H9 (cell line): ENCODE results near the gene NSUN3. TPM values are rescaled to one million over a fixed set of nuclear protein-coding genes. Genes with fewer than 3 reads are reported as not detected.

Experiments used
- DNase-seq: peaks from one replicate; pipeline ENCODE4 v3.0.0-alpha.2; 2017
- H2AFZ ChIP-seq: one replicate; pipeline ENCODE4 v1.6.1; 2013; ENCODE audit warnings: mild to moderate bottlenecking, low read length, control low read depth, moderate library complexity
- H2AK5ac ChIP-seq: 2 replicates; pipeline ENCODE4 v1.6.1; 2013; ENCODE audit warnings: low read length, control low read depth, mixed read lengths; ENCODE audit not compliant: insufficient read length
- H2BK120ac ChIP-seq: one replicate; pipeline ENCODE4 v1.6.1; 2013; ENCODE audit warnings: low read depth, mild to moderate bottlenecking, low read length, control low read depth, inconsistent platforms; ENCODE audit not compliant: poor library complexity, severe bottlenecking
- H2BK12ac ChIP-seq: 2 replicates; pipeline ENCODE4 v1.6.1; 2013; ENCODE audit warnings: low read length, control low read depth, mixed read lengths, low read depth; ENCODE audit not compliant: insufficient read length
- H2BK15ac ChIP-seq: 2 replicates; pipeline ENCODE4 v1.6.1; 2013; ENCODE audit warnings: low read depth, low read length, control low read depth
- H2BK20ac ChIP-seq: one replicate; pipeline ENCODE4 v1.6.1; 2013; ENCODE audit warnings: low read depth, mild to moderate bottlenecking, low read length, control low read depth, inconsistent platforms; ENCODE audit not compliant: poor library complexity, severe bottlenecking
- H2BK5ac ChIP-seq: 2 replicates; pipeline ENCODE4 v1.6.1; 2013; ENCODE audit warnings: low read length, control low read depth, mixed read lengths; ENCODE audit not compliant: insufficient read length
- H3K14ac ChIP-seq: 2 replicates; pipeline ENCODE4 v1.6.1; 2013; ENCODE audit warnings: low read length, control low read depth; ENCODE audit not compliant: insufficient read depth
- H3K18ac ChIP-seq: 2 replicates; pipeline ENCODE4 v1.6.1; 2013; ENCODE audit warnings: low read depth, mild to moderate bottlenecking, mixed read lengths, low read length, control low read depth; ENCODE audit not compliant: insufficient read length
- H3K23ac ChIP-seq: 2 replicates; pipeline ENCODE4 v1.6.1; 2013; ENCODE audit warnings: low read length, control low read depth, mixed read lengths, low read depth; ENCODE audit not compliant: insufficient read length
- H3K23me2 ChIP-seq: 2 replicates; pipeline ENCODE4 v1.6.1; 2013; ENCODE audit warnings: low read depth, mild to moderate bottlenecking, mixed read lengths, low read length, control low read depth; ENCODE audit not compliant: insufficient read length, poor library complexity, severe bottlenecking
- H3K27ac ChIP-seq: 2 replicates; pipeline ENCODE4 v1.5.1; 2013; ENCODE audit warnings: low read length, control low read depth, mixed read lengths, low read depth; ENCODE audit not compliant: insufficient read length
- H3K27me3 ChIP-seq: 2 replicates; pipeline ENCODE4 v1.6.1; 2013; ENCODE audit warnings: low read length, control low read depth, inconsistent platforms; ENCODE audit not compliant: insufficient read depth
- H3K4ac ChIP-seq: 2 replicates; pipeline ENCODE4 v1.6.1; 2013; ENCODE audit warnings: low read depth, mild to moderate bottlenecking, control low read depth, inconsistent platforms, low read length, moderate library complexity
- H3K4me1 ChIP-seq: 2 replicates; pipeline ENCODE4 v1.6.1; 2013; ENCODE audit warnings: low read length, control low read depth, inconsistent platforms; ENCODE audit not compliant: insufficient read depth
- H3K4me2 ChIP-seq: 2 replicates; pipeline ENCODE4 v1.6.1; 2013; ENCODE audit warnings: low read length, control low read depth, mixed read lengths; ENCODE audit not compliant: insufficient read length, insufficient read depth
- H3K56ac ChIP-seq: 2 replicates; pipeline ENCODE4 v1.6.1; 2013; ENCODE audit warnings: low read depth, mild to moderate bottlenecking, mixed read lengths, low read length, control low read depth; ENCODE audit not compliant: insufficient read length
- H3K79me1 ChIP-seq: 2 replicates; pipeline ENCODE4 v1.6.1; 2013; ENCODE audit warnings: low read depth, mild to moderate bottlenecking, moderate library complexity, low read length, control low read depth, inconsistent platforms; ENCODE audit not compliant: insufficient read depth, poor library complexity, severe bottlenecking
- H3K79me2 ChIP-seq: 2 replicates; pipeline ENCODE4 v1.6.1; 2013; ENCODE audit warnings: low read length, control low read depth, inconsistent platforms; ENCODE audit not compliant: insufficient read depth
- H3K9ac ChIP-seq: 2 replicates; pipeline ENCODE4 v1.6.1; 2013; ENCODE audit warnings: low read length, control low read depth, mixed read lengths; ENCODE audit not compliant: insufficient read length; ENCODE audit errors: extremely low read depth
- H3K9me3 ChIP-seq: one replicate; pipeline ENCODE4 v1.6.1; 2013; ENCODE audit warnings: low read depth, low read length, inconsistent platforms; ENCODE audit not compliant: control insufficient read depth
- H3T11ph ChIP-seq: one replicate; pipeline ENCODE4 v1.6.1; 2013; ENCODE audit warnings: mild to moderate bottlenecking, low read length, control low read depth, inconsistent platforms
- H4K20me1 ChIP-seq: one replicate; pipeline ENCODE4 v1.6.1; 2013; ENCODE audit not compliant: control insufficient read depth, insufficient read length, insufficient read depth
- H4K5ac ChIP-seq: 2 replicates; pipeline ENCODE4 v1.6.1; 2013; ENCODE audit warnings: low read depth, mild to moderate bottlenecking, mixed read lengths, low read length, control low read depth; ENCODE audit not compliant: insufficient read length
- H4K8ac ChIP-seq: replicated peaks from 2 replicates; pipeline ENCODE4 v1.6.1; 2013; ENCODE audit warnings: low read length, control low read depth, mixed read lengths, low read depth; ENCODE audit not compliant: insufficient read length
- H4K91ac ChIP-seq: 2 replicates; pipeline ENCODE4 v1.6.1; 2013; ENCODE audit warnings: low read depth, mild to moderate bottlenecking, moderate library complexity, mixed read lengths, low read length, control low read depth; ENCODE audit not compliant: insufficient read length
- H3K27ac Mint-ChIP-seq, 3 experiments: 2 replicates in 2 of 3; 3 replicates in 1 of 3; pipeline ENCODE4 v1.8.0; 2020 to 2021; ENCODE audit warnings: mixed read lengths in 3 of 3, mild to moderate bottlenecking in 1 of 3, moderate library complexity in 1 of 3
- H3K27me3 Mint-ChIP-seq: 2 replicates; pipeline ENCODE4 v1.8.0; 2021; ENCODE audit warnings: low read depth, mild to moderate bottlenecking, moderate library complexity, mixed read lengths
- H3K36me3 Mint-ChIP-seq, 3 experiments: 2 replicates in 2 of 3; 3 replicates in 1 of 3; pipeline ENCODE4 v1.8.0; 2020 to 2021; ENCODE audit warnings: low read depth in 3 of 3, mixed read lengths in 3 of 3; ENCODE audit not compliant: insufficient read depth in 1 of 3
- H3K4me1 Mint-ChIP-seq, 2 experiments: 2 replicates each; pipeline ENCODE4 v1.8.0; 2020; ENCODE audit warnings: mixed read lengths in 2 of 2
- H3K4me3 Mint-ChIP-seq, 2 experiments: 2 replicates in 1 of 2; 3 replicates in 1 of 2; pipeline ENCODE4 v1.8.0; 2020 to 2021; ENCODE audit warnings: mild to moderate bottlenecking in 2 of 2, mixed read lengths in 2 of 2, moderate library complexity in 1 of 2
- H3K9me3 Mint-ChIP-seq, 2 experiments: 2 replicates in 1 of 2; 3 replicates in 1 of 2; pipeline ENCODE4 v1.8.0; 2020; ENCODE audit warnings: mild to moderate bottlenecking in 2 of 2, mixed read lengths in 2 of 2, moderate library complexity in 1 of 2
- WGBS: extraction: QIAGEN DNeasy Blood & Tissue Kit; methylation state at CpG from one replicate; pipeline ENCODE4 v1.1.7; 2013; ENCODE audit warnings: missing lambda C conversion rate, low lambda C conversion rate, mixed read lengths; ENCODE audit not compliant: insufficient read length; ENCODE audit errors: extremely low coverage; 5-methylcytosine and 5-hydroxymethylcytosine counted together
- total RNA-seq: library from RNA; stranded (reverse); gene quantifications from 2 replicates; pipeline ENCODE4 v1.2.1, GENCODE V29; 2021
- TF ChIP-seq, protein P1 (sequence below): fragments of 200-600 bp; sonication (generic); conservative IDR thresholded peaks from 3 replicates; pipeline ENCODE4 v1.8.0; 2021; ENCODE audit warnings: antibody characterized with exemption, mild to moderate bottlenecking

The NSUN3 gene
- total RNA-seq, 1 experiment from 2014 or later: 7.4 TPM

DNA sequence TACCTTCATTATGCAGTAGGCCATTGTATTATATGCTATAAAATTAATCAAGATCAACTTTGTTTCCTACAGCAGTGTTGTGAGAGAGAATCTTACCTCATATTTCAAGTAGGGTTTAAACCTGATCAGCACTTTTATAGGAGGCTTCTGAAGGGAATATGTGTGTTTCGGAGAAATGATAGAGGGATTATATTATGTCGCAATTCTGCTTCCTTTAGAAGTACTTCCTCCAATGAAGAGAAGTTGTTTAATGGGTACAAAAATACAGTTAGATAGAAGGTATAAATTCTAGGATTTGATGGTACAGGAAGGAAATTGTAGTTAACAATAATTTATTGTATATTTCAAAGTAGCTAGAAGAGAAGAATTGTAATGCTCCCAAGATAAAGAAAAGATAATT lies 54.9 kb downstream of the NSUN3 start:
- H3K18ac ChIP-seq: no peak overlapping the region
- no peak overlapping the region for H2BK5ac ChIP-seq
- no peak for DNase-seq
- no peaks in the 10 kb centered on the region for H3K4me1 ChIP-seq
- H4K20me1 ChIP-seq: no peaks in the 10 kb centered on the region
- no peak overlapping the region for H3K23ac ChIP-seq
- no peaks in the 10 kb centered on the region for H3K79me2 ChIP-seq
- no peak overlapping the region for H3K56ac ChIP-seq
- no peak overlapping the region for H2BK20ac ChIP-seq
- H3K9me3 Mint-ChIP-seq: no peaks in the 10 kb centered on the region; a peak in 1 of 5 replicates
- no peak overlapping the region for H3K4ac ChIP-seq
- WGBS: no CpG with 5 or more reads among the region's 2 CpGs
- peaks cover 21 to 27% of the 10 kb centered on the region in 2 experiments for H3K4me1 Mint-ChIP-seq
- H2BK12ac ChIP-seq: no peak overlapping the region
- H3K4me3 Mint-ChIP-seq: no peak overlapping the region
- H3K23me2 ChIP-seq: no peaks in the 10 kb centered on the region
- H3K27ac Mint-ChIP-seq: no peak overlapping the region
- no peaks in the 10 kb centered on the region for H3K27me3 Mint-ChIP-seq
- no peak overlapping the region for H4K91ac ChIP-seq
- no peak overlapping the region for H3K9ac ChIP-seq
- H3K4me2 ChIP-seq: no peak overlapping the region
- H3K9me3 ChIP-seq: no peaks in the 10 kb centered on the region
- no peak overlapping the region for H3K27ac ChIP-seq
- H2BK120ac ChIP-seq: no peak overlapping the region
- H3K36me3 Mint-ChIP-seq: no peaks in the 10 kb centered on the region
- H2AK5ac ChIP-seq: no peak overlapping the region
- no peak overlapping the region for H4K5ac ChIP-seq
- TF ChIP-seq, protein P1, sequence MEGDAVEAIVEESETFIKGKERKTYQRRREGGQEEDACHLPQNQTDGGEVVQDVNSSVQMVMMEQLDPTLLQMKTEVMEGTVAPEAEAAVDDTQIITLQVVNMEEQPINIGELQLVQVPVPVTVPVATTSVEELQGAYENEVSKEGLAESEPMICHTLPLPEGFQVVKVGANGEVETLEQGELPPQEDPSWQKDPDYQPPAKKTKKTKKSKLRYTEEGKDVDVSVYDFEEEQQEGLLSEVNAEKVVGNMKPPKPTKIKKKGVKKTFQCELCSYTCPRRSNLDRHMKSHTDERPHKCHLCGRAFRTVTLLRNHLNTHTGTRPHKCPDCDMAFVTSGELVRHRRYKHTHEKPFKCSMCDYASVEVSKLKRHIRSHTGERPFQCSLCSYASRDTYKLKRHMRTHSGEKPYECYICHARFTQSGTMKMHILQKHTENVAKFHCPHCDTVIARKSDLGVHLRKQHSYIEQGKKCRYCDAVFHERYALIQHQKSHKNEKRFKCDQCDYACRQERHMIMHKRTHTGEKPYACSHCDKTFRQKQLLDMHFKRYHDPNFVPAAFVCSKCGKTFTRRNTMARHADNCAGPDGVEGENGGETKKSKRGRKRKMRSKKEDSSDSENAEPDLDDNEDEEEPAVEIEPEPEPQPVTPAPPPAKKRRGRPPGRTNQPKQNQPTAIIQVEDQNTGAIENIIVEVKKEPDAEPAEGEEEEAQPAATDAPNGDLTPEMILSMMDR: no peak
- no peak overlapping the region for H3T11ph ChIP-seq
- H3K27me3 ChIP-seq: no peaks in the 10 kb centered on the region
- H4K8ac ChIP-seq: no peak overlapping the region
- no peak overlapping the region for H2BK15ac ChIP-seq
- no peak overlapping the region for H3K14ac ChIP-seq
- no peaks in the 10 kb centered on the region for H3K79me1 ChIP-seq
- H2AFZ ChIP-seq: no peak overlapping the region
